Stimulated activated CD4-positive, alpha-beta T cell treated with anti-CD3 and anti-CD28 coated beads, Interleukin-15, amount 100 ng/mL, for 48 hours (primary cell): ENCODE results near the gene SP2.

ENCODE experiments used
- DNase-seq, 2 donors: peaks; one replicate each; pipeline ENCODE4 v3.0.0-alpha.2; 2020; ENCODE audit warnings: low read depth in 2 of 2

SP2 gene

DNA sequence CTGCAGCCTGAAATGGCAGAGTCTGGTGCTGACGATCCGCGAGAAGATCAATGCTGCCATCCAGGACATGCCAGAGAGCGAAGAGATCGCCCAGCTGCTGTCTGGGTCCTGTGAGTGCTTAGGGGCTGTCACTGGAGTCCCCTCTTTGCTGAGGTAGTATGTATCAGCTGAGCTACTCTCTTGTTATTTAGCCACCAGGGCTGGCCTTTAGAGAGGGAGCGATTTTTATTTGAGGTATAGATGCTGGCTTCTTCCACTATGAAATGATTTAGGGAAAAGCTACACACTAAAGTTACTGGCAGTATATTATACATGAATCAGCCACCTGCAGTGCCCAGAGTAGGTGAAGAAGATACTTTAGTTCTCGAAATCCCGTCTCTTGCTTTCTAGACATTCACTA is 77.5 kb downstream of the SP2 start:
- DNase-seq, result no peak

DNA sequence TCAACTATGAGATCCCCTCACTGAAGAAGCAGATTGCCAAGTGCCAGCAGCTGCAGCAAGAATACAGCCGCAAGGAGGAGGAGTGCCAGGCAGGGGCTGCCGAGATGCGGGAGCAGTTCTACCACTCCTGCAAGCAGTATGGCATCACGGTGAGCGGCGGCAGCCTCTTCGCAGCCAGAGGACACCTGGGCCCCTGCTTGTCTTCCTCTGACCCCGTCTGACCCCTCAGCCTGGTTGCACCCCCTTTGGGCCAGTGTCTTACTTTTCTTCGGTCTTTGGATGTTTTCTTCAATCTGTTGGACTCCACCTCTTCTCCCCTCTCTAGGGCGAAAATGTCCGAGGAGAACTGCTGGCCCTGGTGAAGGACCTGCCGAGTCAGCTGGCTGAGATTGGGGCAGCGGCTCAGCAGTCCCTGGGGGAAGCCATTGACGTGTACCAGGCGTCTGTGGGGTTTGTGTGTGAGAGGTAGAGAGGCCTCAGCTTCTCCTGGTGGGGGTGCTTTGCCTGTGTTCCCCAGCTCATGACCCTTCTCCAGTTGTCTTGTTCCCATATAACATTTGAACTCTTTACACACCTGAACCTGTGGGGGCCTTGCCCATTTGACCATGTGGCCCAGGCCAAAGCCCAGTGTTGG is 79.3 kb downstream of the SP2 start:
- DNase-seq, result no peak

DNA sequence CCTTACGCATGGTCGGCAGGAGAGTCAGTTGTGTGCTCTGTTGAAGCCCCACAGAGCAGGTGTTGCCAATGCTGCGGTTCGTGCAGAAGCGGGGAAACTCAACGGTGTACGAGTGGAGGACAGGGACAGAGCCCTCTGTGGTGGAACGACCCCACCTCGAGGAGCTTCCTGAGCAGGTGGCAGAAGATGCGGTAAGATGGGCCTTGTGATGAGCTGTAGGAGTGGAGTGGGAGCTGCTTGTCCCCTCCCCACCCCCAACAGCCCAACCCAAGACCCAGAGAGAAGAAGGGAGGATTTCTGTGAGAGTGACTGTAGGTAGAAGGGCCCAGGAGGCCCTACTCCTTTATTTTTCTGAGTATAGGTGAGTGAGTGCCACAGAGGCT is 79.8 kb downstream of the SP2 start:
- no peak for DNase-seq

DNA sequence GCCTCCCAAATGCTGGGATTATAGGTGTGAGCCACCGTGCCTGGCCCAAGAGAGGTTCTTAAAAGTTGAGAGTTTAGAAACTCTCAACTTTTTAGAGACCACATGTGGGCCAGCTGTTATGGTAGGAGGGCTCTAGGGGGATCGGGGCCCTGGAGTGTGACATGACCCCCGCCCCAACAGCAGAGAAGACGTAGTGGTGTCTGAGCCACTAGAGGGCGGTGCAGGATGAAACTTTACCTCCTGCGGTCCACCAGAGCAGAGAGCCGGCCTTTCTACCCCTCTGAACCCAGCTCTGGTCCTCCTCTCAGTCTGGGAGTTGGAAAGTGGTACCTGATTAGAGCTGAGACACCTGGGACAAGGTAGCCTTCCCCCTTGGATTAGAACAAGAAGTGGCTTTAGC is 82.3 kb downstream of the SP2 start:
- peak in 1 of 2 donors; percentile 27 for DNase-seq
